Heart left ventricle (tissue), 13 donors: ENCODE data around the gene CDH13.

Source experiments
- POLR2A ChIP-seq, 2 donors: fragments of 450-650 bp; IDR thresholded peaks; one replicate each; pipeline ENCODE4 v1.6.1; 2017; ENCODE audit warnings: antibody characterized with exemption in 2 of 2, mild to moderate bottlenecking in 2 of 2, moderate library complexity in 2 of 2
- TF ChIP-seq, protein P1 (sequence below), 12 donors: fragments of 200-600 bp; sonication (generic) in 4 of 12; IDR thresholded peaks; one replicate each; pipeline versions ENCODE4 v1.5.0 to v1.8.0; 2018 to 2022; ENCODE audit warnings: antibody characterized with exemption in 12 of 12, mild to moderate bottlenecking in 5 of 12
- donor health status: ischemic (EF 13 %, LVEDD 7.1; RV severe dilation, severe dysfunction).
- donor health status: DM: no; HTN: yes; CAD: no.
- donor health status: DM: no; HTN: no; CAD: no.
- donor health status: ischemic (EF 25% LVEDD 6.9; RV normal size, moderate dysfunction).
- donor health status: ischemic (EF 25% LVEDD 5.7; RV mildly dilated, moderate dysfunction).
- donor health status: ischemic (EF 35%, LVEDD 5.7; RV mildly dilated, moderate dysfunction).
- donor health status: nonischemic (EF 11% LVEDD 7.7; RV severe dilation, severe dysfunction).
- donor health status: DM: yes; HTN: yes; CAD: no.
- donor health status: PGD.
- donor health status: ischemic (EF 29% LVEDD 5.4; RV normal size, mild dysfunction).
- donor health status: nonischemic (EF 23%, LVEDD 6.1; RV moderate dilation, normal function).

- TF ChIP-seq, protein P1, sequence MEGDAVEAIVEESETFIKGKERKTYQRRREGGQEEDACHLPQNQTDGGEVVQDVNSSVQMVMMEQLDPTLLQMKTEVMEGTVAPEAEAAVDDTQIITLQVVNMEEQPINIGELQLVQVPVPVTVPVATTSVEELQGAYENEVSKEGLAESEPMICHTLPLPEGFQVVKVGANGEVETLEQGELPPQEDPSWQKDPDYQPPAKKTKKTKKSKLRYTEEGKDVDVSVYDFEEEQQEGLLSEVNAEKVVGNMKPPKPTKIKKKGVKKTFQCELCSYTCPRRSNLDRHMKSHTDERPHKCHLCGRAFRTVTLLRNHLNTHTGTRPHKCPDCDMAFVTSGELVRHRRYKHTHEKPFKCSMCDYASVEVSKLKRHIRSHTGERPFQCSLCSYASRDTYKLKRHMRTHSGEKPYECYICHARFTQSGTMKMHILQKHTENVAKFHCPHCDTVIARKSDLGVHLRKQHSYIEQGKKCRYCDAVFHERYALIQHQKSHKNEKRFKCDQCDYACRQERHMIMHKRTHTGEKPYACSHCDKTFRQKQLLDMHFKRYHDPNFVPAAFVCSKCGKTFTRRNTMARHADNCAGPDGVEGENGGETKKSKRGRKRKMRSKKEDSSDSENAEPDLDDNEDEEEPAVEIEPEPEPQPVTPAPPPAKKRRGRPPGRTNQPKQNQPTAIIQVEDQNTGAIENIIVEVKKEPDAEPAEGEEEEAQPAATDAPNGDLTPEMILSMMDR (IDR thresholded peaks at IDR 0.05): no peak
- no peak for TF ChIP-seq POLR2A (IDR thresholded peaks at IDR 0.05)
Observed at GRCh38 chr16:82784573-82784968, 157.8 kb downstream of the CDH13 start.
